Right renal pelvis (tissue), 4 donors: ENCODE results near the gene UBE3B. TPM values are rescaled to one million over a fixed set of nuclear protein-coding genes. Genes with fewer than 3 reads are reported as not detected.

Experiments
- DNase-seq, 4 donors: peaks; one replicate each; pipeline ENCODE4 v3.0.0-alpha.2; 2013; ENCODE audit warnings: low read depth in 4 of 4, low spot score in 3 of 4, missing footprints in 1 of 4
- polyA plus RNA-seq, 4 donors: library from polyadenylated mRNA; unstranded; fragments of 120-200 nt; gene quantifications; one replicate each; pipeline ENCODE4 v1.2.1, GENCODE V29; 2013; ENCODE audit not compliant: insufficient read length in 4 of 4

UBE3B gene
- polyA plus RNA-seq, 4 donors = 29.6 to 35.4 (median 32.2) TPM

DNA sequence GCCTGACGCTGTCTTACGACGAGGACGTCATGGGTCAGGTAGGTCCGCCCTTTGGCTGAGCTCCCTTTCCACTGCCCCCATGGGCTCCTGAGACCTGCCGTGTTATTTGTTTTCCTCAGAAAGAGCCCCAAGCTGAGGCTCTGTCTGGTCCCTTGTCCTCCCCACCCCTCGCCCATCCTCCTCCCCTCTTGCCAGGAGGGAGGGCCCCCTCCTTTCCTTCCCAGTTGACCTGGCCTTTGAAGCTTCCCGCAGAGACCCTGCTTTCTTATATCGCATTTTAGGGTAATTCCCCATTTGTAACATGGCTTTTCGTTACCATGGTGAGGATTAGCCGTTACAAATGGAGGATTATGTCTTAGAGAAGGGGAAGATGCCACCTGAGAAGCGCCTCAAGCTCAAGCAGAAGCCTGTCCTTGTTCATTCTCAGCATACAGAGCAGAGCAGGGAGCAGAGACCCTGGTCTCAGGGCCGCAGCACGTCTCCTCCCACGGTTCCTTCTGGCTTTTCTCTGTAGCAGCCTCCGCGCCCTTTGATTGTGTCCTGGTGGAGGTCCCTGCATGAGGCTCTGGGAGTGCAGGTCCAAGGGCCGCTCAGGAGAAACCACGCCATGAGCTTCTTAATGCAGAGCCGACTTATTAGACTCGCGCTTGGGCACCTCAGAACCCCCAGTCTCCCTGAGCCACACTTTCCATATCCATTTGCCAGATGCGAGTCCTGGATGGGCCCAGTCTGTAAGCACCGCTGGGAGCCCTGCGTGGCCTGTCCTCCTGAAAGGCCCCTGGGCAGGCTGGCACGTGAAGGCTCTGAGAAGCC, 47.2 kb downstream of the UBE3B start:
- no peak for DNase-seq

- no peak for DNase-seq
Observed at GRCh38 chr12:109525279-109525585, 47.8 kb downstream of the UBE3B start.

GRCh38 chr12:109527489-109528123, 50.2 kb downstream of the UBE3B start:
- DNase-seq = no peak

GRCh38 chr12:109529691-109530640, 52.5 kb downstream of the UBE3B start:
- DNase-seq = no peak

- no peak for DNase-seq
Observed at GRCh38 chr12:109531411-109531810, 54.0 kb downstream of the UBE3B start.

- no peak for DNase-seq
Observed at GRCh38 chr12:109532721-109533486, 55.5 kb downstream of the UBE3B start.

GRCh38 chr12:109533487-109533740, 56.0 kb downstream of the UBE3B start:
- no peak for DNase-seq

GRCh38 chr12:109534456-109534855, 57.0 kb downstream of the UBE3B start:
- DNase-seq = no peak

- no peak for DNase-seq
Observed at GRCh38 chr12:109535231-109535862, 57.9 kb downstream of the UBE3B start.

GRCh38 chr12:109535863-109536250, 58.4 kb downstream of the UBE3B start:
- no peak for DNase-seq

GRCh38 chr12:109537136-109537535, 59.7 kb downstream of the UBE3B start:
- no peak for DNase-seq

DNA sequence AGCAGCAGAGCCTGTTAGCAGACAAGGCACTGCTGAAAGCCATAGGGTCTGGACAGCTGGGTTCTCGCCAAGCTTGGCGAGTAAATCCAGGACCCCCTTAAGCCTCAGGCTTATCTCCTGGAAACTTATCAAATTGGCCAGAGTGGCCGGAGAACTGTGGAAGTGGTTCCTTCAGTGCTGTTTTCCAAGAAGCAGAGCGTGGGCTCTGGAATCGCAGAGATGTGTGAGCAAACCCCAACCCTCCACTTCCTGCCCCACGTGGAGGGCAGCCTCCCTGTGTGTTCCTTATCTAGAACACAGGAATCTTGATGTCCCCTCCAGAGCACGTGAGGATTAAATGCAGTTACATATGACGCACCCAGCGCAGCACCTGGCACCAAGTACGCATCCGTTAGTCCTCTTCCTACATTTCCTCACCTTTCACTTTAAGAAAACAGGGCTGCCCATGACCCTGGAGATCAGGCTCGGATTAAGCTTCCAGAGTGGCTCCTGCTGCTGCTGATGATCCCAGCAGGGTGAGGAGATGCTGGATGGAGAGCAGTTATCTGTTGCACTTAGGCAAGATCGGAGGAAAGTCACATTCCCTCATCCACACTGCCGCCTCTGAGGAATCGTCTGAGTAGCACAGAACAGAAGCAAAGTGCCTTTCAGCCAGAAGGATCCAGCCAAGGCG, 60.9 kb downstream of the UBE3B start:
- no peak for DNase-seq

DNA sequence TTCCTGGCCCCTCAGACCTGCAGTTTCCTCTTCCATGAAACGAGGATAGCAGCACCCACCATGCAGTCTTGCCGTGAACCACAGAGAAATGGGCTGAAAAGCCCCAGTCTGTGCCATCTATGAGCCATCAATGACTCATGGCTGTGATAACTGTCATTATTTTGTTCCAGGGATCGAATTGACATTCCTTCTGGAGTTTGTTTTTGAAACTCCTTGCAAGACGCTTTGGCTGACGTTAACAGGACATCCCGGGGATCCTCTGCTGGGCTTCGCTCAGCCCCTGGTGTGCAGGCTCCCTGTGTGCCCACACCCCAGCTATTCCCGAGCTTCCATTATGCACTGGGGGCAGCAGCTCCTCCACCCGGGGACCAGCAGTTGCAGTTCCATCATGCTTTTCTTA, 62.1 kb downstream of the UBE3B start:
- no peak for DNase-seq

GRCh38 chr12:109540526-109541412, 63.3 kb downstream of the UBE3B start:
- DNase-seq = no peak

GRCh38 chr12:109541413-109541726, 63.9 kb downstream of the UBE3B start:
- no peak for DNase-seq

DNA sequence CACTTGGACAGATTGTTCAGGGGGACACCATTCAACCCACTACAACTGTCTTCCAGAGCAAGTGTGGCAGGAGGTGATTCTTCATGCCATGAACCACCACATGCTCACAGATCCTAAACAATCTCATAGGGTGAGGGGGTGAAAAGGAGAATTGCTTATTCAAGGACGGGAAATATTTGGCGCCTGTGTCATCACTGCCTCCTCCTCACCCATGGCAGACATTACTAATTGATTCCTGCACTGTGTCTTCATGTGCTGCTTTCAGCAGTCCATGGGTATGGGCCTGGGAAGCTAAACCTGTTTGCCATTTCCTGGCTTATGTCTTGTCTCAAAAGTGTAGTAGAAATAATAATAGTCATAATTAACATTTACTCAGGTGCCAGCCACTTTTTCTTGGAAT, 64.6 kb downstream of the UBE3B start:
- DNase-seq = no peak

GRCh38 chr12:109542876-109543275, 65.4 kb downstream of the UBE3B start:
- DNase-seq = no peak

GRCh38 chr12:109544955-109545531, 67.6 kb downstream of the UBE3B start:
- DNase-seq = no peak

DNA sequence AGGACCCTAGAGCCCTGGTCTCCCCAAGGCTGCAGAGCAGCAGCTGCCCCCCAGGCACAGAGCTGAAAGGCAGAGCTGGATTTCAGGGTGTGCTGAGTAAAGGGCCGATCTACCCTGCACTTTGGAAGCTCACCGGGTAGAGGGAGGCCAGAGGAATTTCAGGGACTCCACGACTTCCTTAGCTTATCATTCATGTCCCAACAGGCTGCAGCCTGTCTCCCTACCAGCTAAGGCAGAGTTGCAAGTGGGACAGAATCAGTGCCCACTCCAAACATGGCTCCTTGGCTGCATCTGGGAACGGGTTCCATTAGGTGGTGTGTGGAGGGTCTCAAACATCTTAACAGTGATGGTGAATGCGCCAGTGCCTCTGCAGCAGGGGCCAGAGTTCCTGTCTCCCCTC, 68.4 kb downstream of the UBE3B start:
- no peak for DNase-seq
